Measurements from ENCODE around the gene RGS7.
"Not testable (repeated sequence)": the region's sequence is repeated elsewhere in the genome, so short reads cannot be mapped to it uniquely, and the experiment has no call there.

The RGS7 gene

DNA sequence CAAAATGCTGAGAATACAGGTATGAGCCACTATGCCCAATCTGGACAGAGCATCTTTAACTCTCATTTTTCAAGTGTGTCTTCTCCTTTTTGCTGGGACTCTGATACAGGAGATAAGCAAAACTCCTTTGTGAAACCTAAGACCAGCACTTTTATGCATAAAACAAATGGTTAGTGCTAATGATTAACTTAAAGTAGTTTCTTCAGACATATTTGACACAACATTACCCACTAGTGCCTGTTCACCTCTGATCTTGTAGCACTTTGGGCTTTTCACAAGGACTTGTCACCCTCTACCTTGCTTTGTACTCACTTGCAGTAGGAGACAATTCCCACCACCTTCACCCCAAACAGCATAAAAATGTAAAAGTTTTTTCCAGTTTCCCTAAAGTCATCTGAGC, 216.3 kb downstream of the RGS7 start:
- DNase-seq (ENCODE audit: low spot score), result no peak

DNA sequence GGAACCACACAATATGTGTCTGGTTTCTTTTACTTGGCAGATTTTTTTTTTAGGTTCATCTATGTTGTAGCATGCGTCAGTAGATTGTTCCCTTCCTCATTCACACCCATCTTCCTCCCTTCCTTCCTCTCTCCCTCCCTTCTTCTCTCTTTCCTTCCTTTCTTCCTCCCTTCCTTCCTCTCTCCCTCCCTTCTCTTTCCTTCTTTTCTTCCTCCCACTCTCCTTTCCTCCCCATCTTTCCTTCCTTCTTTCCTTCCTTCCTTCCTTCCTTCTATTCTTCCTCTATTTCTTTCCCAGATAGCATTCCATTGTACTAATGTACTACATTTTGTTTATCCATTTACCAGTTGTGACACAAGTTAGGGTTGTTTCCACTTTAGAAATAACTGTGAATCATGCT, 218.0 kb downstream of the RGS7 start:
- no peak for DNase-seq (ENCODE audit: low spot score)

DNA sequence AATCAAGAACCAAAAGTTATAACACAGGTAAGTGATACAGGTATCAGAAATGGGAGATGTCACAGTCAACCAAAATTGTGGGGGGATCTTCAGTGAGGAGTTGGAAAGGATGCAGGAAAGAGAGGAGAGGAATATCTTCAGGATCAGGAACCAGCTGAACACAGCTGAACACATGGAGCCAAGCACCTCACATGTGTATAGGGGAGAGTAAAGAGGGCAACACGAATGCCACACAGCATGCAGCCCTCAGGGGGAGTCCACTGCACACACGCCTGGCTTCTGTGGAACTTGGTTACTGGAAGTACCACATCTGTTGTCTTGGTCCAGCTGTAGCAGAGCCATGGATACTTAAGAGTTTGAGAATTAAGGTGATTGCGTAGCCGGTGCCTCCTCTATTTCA, 218.8 kb downstream of the RGS7 start:
- DNase-seq (ENCODE audit: low spot score), result no peak

DNA sequence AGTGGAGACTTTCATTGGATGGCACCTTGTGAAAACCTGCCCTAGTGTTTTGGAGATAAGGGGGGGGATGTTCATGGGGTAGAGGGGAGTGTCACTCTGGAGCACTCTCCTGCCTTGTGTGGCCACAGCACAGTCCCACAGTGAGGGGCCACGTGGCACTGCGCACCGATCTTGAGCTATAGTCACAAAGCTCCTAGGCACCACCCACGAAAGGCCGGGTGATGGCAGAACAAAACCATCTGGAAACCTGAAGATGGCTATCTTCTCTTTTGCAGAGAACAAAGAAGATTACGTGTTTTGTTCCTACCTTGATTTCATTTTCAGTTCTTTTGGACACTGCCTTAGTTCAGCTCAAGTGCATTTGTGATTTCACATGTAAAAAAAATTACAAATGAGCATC, 220.6 kb downstream of the RGS7 start:
- DNase-seq (ENCODE audit: low spot score), result peak; percentile 29

DNA sequence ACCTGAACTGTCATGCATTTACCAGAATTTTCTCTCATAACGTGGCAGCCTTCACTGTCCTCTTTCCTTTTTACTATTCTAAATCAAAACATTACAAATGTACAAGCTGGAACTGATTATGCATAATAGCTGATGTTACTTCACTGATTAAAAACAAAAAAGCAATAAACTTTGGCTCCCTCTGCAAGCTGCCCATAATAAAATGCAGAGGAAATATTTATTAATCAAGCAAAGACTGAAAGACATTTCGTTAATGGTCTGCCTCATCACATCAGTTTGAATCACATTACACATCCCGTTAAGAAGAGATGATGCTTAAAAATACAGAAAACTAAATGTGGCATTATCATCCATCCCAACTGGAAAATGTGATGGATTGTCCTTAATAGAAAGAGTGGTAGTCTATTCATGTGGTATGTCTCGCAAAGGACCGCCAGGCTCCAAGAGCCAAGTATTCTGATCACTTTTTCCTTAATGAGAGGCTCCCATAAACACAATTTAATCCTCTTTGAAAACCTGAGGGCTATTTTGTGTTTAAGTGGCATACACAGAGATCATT, 225.3 kb downstream of the RGS7 start:
- DNase-seq (ENCODE audit: low spot score), result no peak

DNA sequence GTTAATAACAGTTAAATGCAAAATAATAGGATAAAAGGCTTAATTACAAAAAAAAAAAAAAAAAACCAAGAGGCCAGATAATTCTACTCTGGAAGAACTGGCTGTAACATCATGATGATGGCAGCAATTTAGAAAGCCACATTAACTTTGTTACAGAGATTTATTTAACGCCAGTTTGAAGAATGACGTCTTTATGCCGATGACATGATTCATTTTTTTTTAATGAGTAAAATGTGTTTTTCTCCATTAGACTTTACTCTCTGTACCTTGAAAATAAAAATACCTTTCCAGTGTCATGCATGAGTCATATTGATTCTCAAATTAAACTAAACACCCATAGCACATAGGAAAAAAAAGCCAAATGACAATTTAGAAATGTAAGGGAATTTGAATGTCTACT, 226.1 kb downstream of the RGS7 start:
- no peak for DNase-seq (ENCODE audit: low spot score)

DNA sequence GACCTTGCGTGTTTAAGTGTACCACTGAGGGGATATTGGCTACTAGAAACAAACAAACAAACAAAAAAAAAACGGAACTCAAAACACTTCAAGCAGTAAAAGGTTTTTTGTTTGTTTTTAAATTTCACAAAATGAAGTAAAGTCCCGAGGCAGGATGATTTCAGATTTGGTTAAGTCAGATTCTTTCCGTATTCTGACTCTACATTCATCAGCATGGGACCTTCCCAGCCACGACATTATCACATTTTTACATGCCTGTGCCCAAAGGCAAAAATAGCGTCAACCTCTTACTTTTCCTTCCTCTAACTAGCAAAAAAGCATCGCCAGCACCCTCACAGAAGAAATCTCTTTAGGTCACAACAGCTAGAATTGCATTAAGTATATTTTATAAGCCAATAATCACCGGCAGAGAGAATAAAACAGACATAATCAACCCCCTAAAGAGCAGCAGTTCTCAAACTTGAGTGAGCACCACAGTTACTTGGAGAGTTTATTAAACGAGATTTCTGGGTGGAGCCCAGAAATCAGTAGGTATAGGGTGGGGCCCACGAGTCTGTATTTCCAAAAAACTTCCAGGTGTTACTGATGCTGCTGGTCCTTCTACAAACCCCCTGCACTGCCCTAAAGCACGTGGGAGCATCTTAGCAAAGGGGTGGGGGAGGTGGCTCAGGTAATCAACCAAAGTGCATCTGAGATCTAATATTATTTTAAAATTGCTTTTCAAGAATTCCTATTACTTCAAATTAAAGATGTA, 227.6 kb downstream of the RGS7 start:
- DNase-seq (ENCODE audit: low spot score), result no peak

DNA sequence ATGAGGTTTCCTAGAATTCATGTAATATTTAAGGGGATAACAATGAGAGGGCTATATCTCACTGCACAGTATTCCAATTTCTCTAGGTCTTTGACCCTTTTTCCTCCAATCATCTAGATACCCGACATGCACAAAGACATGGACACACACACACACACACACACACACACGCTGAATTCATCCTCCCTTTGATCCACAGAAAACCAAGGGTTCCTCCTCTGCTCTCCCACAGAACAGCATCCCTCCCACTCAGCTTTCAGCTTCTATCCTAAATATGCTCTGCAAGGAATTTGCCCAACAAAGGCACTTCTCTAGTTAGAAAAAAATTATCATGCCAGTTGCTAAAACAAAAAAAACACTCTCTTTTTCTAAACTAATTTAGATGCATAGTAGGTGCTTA, 231.7 kb downstream of the RGS7 start:
- no peak for DNase-seq (ENCODE audit: low spot score)

DNA sequence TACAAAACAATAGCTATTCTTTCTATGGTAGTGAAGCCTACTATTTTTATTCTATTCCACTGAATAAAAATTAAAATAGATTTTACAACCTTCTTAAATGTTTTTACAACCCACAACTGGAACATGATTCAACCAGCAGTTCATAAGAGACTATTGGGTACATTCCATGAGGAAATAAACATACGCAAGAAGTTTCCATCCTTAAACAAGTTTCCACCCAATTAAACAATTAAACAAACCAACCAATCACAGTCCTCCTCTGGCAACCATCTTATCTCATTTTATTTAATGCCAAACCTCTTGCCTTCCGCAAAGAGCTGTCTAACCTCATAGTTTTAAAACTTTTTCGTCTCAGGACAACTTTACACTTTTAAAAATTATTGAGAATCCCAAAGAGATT, 239.0 kb downstream of the RGS7 start:
- DNase-seq (ENCODE audit: low spot score), result no peak

DNA sequence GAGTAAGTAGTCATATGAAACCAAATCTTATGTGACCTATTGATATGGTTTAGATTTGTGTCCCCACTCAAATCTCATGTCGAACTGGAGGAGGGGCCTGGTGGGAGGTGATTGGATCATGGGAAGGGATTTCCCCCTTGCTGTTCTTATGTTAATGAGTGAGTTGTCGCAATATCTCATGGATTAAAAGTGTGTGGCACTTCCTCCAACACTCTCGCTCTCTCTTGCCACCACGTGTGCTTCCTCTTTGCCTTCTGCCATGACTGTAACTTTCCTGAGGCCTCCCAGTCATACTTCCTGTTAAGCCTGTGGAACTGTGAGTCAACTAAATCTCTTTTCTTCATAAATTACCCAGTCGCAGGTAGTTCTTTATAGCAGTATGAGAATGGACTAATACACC, 241.2 kb downstream of the RGS7 start:
- no peak for DNase-seq (ENCODE audit: low spot score)

DNA sequence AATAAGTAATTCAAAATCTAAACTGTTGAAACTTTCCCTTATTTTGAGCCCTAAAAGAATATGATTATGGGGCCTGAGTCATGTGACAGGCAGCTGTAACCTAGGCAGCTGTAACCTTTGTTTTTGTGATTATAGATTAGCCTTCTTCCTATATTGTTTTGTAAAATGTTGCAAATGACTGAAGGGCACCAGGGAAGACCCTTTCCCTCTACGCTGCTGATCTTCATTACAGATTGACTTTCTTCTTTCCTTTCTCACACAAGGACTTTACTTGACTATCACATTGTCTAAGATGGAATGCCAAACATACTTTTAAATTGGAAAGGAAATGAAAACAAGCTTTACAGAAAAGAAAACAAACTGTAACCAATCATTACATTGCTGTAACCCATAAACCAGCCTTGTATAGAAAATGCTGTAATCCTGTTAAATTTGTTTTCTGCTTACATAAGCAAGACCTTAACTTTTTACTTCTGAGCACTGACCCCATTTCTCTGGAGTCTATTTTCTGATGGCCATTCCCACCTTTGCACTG, 242.2 kb downstream of the RGS7 start:
- no peak for DNase-seq (ENCODE audit: low spot score)

DNA sequence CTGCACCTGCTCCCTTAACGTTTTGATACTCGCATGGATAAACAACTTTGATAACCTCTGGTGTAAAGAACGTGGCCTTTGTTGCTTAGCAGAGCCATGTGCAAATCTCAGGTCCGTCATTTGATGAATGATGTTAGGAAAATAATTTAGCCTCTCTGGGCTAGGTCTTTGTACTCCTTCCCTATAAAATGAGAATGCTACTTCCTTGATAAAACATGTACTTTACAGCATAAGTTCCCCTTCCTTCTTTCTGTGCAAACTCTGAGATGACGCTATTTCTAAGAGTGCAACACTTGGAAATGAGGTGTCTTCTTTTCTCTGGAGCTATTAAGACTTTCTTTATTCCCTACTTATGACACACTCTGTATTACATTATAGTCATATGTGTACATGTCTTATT, 243.4 kb downstream of the RGS7 start:
- DNase-seq (ENCODE audit: low spot score), result no peak

DNA sequence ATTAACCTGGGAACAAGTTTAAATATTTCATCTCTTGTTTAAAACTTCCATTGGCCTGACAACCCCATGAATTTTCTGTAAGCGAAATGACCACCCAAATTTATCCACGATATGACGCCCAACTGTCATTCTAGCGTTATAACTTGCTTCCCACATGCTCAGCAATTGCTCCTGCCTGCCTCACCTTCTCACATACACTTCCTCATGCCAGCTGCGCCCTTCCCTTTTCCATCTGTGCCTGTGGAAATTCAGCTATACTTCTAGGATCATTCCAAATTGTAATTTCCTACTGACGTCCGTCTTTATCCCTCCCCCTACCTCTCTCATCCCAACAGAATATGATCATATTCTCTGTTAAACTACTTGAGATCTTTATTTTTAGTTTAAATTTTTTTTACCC, 248.0 kb downstream of the RGS7 start:
- no peak for DNase-seq (ENCODE audit: low spot score)

DNA sequence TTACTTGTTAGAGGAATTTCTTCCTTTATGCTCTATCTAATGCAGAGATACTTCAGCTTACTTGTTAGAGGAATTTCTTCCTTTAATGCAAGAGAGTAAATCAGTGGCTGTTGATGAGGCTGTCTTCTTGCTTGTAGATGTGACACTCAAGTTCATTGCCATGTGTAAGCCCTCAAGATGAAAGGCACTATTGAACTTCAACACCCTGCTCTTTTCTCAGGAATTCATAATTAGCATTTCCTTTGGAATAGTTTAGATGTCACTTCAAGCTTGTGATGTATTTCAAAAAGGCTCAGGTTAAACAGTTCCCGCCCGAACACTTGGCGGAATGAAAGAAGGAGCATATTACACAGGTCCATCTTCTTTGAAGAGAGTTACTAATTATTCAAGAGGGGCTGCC, 251.9 kb downstream of the RGS7 start:
- no peak for DNase-seq (ENCODE audit: low spot score)

DNA sequence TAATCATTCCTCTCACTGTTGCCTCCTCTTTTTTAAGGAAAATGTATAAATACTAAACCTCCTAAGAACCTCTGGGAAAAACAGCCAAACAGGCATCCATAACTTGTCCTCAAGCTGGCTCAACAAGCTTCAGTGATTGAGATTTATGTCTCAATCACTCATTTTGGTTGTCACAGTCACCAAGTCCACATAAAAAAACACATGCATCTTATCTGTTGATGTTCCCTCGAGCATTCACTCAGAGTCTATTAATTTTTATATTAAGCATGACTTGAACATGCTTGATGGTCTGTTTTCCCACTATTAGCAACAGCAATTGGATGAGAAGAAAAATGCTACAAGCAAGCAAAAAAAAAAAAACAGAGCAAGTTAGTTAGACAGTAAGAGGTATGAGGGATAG, 254.3 kb downstream of the RGS7 start:
- peak; percentile 6 for DNase-seq (ENCODE audit: low spot score)

DNA sequence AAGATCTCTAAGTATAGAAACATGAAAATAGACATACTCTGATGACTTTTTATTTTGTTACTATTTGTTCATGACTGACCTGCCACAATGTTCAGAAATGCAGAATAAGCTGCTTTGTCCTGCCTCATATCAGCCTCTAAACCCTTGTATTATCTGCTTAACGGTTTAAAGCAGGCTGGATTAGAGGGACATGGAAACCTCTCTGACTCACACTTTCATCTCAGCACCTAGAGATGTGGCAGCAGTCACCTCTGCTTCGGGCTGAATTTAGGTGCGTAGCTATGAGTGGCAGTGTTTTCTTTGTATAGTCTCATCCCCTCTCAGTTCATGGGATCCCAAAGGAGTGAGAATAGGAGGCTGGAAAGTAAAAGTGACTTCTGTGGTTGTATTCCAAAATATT, 255.4 kb downstream of the RGS7 start:
- no peak for DNase-seq (ENCODE audit: low spot score)

DNA sequence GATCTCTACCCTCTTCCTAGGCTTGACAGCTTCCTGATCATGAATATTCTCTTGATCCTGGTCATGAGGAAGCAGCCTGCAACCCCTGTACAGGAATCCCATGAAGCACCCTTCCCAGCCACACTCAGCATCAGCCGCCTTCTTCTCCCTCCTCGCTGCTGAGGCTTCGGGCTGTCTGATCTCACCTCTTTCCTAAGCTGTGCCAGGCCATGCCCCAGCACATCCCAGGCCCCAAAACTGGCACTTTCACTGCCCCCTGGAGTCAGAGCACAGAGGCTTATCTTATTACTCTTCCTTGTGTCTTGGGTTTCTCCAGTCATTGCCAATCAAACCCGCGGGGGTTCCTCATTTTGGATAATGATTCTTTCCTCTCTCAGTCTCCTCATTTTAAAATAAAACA, 259.5 kb downstream of the RGS7 start:
- DNase-seq (ENCODE audit: low spot score), result no peak

DNA sequence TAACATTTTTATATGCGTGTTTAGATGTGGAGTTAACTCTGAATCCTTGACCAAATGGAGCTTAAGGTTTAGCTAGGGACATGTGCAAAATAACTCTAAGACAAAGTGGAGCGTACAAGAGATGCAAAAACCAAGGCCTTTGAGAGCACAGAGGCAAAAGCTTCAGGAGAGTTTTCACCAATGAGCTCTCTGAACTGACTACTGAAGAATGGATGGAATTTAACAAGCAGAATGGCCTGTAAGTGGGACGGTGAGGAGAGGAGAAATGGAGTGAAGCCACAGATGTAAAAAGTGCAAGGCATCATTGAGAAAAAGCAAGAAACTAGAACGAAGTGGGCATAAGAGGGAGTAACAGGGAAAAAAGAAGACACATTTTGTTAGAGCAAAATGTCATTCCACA, 260.0 kb downstream of the RGS7 start:
- no peak for DNase-seq (ENCODE audit: low spot score)

DNA sequence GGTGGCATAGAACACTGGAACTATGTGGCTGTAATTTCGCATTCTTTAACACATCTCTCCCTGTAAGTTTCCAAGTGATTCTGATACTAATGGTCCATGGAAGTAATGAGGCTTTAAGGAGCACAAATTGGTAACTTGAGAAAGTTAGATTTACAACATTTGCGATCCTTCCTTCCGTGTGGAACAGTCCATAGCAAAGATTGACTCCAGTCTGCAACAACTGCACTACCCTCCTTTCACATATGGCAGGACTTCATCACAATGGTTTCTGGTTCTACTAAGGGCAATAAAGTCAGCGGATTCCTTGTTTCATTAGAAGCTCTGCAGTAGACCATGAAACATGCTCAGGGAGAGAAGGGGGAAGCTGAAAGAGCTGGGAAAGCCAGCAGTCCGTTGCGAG, 261.2 kb downstream of the RGS7 start:
- no peak for DNase-seq (ENCODE audit: low spot score)

DNA sequence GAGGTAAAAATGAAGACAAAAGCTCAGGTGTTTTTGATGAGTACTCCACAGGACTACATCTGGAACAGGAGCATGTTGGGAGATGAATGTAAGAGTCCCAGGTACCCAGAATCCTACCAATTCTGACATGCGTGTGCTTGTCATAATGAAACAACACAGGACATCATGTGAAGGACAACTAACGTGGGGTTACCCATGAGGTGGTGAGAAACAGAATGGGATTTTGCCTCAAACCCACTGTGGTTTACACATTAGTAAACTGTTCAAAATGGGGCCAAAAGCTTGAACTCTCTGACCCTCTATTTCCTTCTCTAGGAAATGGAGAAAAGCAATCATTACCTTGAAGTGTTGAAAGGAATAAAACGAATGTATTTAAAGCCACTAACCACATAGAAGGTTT, 266.2 kb downstream of the RGS7 start:
- DNase-seq (ENCODE audit: low spot score), result no peak

DNA sequence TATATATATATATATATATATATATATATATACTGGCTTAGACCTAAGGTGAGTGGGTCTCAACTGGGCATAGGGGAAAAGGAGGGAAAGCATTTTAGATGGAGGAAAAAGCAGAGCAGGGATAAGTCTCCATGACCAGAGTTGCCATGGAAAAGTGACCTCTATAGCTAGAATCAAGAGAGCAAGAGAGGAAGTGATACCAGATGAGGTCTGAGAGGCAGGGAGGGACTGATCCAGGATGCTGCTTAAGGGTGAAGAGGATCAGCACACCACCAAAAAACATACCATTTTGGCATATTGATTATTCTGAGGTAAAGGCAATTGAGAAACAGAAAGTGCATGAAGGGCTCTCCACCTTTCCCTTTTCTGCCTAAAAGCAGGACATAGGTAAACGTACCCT, 267.9 kb downstream of the RGS7 start:
- DNase-seq (ENCODE audit: low spot score), result not testable (repeated sequence)

DNA sequence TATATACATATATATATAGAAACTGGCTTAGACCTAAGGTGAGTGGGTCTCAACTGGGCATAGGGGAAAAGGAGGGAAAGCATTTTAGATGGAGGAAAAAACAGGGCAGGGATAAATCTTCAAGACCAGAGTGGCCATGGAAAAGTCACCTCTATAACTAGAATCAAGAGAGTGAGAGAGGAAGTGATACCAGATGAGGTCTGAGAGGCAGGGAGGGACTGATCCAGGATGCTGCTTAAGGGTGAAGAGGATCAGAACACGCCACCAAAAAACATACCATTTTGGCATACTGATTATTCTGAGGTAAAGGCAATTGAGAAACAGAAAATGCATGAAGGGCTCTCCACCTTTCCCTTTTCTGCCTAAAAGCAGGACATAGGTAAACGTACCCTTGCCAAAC, 268.9 kb downstream of the RGS7 start:
- not testable (repeated sequence) for DNase-seq (ENCODE audit: low spot score)

DNA sequence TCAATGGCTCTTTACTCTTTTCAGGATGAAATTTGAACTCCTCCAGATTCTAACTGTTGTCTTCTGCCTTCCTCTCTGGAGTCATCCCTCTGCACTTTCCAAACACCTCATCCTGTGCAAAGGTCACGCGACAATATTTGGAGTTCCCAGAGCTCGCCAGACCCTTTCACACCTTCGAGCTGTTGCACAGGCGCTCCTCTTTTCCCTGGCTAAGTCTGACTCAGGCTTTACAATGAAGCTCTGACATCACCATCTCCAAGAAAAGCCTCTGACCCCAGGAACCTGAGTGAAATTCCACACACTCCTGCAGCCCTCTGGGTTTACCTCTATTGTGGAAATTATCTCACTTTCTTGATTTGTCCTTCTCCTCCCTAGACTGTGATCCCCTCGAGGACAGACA, 270.3 kb downstream of the RGS7 start:
- DNase-seq (ENCODE audit: low spot score), result no peak

DNA sequence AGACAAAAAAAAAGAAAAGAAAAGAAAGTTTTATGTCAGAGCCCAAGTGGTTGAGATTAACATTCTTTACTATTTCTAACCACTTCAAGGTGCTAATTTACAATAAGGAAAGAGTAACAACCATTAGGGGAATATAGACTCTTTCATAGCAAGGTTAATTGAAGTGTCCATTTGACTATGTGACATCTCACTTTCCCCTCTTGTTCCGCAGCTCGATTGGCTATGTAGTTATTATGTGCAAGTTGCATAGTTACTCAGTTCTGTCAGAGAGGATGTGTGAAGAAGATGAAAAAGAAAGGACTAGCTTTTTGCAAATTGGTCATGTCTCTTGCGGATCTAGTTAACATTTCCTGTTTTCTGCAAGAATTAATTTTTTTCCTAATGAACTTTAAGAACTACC, 273.7 kb downstream of the RGS7 start:
- no peak for DNase-seq (ENCODE audit: low spot score)

Measured in SK-N-DZ (cell line).